ENCODE data around the gene TCF20. TPM values are rescaled to one million over a fixed set of nuclear protein-coding genes. Genes with fewer than 3 reads are reported as not detected.

Gene TCF20
- total RNA-seq, 1 donor from 2014 or later, result 20.3 TPM

DNA sequence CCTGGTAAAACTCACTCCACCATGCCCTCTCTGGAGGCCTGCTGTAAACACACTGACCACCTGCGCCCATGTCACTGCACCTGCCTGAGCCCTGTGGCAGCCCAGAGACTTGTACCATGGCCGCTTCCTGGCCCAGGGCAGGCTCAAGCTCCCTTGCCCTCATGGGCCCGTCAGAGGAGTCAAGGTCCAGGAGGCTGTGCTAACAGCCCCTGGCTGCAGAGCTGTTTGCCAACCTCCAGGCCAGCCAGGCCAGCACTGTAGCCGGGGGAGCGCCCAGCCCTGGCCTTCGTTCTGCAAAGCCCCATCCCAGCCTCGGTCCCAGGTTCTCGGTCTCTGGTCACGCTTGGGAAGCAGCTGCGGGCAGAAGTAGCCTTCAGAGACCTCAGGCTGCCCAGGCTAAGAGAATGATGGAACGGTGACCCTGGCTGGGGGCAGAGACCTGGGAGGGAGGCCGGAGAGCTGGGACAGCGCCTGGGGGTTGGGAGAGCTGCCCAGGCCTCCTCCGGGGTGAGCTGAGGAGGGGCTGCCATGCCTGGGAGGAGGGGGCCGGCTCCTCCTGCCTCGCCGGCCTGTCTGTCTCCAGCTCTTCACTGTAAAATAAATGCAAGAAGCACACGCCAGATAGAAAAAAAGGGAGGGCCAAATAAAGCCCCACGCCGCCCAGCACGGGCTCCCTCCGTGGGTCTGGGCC, 11.9 kb upstream of the TCF20 start:
- DNase-seq, result no peak

- DNase-seq, result no peak
Measured at GRCh38 chr22:42281706-42282251, 11.3 kb upstream of the TCF20 start.

DNA sequence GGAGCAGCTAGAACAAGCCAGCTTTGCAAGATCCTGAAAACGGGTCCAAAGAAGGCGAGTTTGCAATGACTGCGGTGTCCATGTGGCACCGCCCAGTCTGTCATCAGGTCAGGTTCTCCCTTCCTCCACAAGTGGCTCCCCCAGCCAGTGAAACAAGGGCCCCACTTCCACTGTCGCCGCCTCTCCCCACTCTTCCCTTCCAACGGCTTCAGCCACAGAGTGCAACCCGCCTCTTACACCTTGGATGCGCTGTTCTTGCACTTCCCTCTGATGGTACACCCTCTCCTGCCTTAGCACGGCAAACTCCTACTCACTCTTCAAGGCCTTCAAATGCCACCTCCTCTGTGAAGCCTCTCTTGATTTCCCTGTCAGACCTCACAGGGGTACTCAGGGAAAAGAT, 10.8 kb upstream of the TCF20 start:
- no peak for DNase-seq

GRCh38 chr22:42280836-42281235, 10.4 kb upstream of the TCF20 start:
- no peak for DNase-seq

GRCh38 chr22:42280140-42280539, 9.7 kb upstream of the TCF20 start:
- no peak for DNase-seq

DNA sequence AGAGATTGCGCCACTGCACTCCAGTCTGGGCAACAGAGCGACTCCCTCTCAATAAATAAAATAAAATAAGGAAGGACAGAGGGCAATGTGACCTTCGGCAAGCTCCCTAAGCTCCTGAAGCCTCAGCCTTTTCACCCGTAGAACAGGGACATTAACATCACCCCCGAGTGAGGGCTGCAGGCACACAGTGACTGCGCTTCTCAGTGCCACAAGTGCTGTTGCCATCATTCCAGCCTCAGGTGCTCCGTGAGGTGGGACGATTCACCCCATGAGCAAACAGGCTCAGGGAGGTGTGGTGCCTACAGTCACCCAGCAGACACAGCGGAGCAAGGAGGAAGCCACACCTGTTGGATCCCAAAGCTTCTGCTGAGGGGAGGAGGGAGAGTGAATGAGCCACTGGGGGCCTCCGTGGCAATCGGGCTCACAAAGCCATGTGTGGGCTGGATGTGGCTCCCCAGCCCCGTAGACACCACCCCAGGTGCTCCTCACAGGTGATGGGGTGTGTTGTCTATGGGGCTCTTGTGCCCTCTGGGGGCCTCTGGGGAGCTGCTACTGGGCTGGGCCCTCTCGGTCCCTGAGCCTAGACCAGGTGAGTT, 9.1 kb upstream of the TCF20 start:
- no peak for DNase-seq

DNA sequence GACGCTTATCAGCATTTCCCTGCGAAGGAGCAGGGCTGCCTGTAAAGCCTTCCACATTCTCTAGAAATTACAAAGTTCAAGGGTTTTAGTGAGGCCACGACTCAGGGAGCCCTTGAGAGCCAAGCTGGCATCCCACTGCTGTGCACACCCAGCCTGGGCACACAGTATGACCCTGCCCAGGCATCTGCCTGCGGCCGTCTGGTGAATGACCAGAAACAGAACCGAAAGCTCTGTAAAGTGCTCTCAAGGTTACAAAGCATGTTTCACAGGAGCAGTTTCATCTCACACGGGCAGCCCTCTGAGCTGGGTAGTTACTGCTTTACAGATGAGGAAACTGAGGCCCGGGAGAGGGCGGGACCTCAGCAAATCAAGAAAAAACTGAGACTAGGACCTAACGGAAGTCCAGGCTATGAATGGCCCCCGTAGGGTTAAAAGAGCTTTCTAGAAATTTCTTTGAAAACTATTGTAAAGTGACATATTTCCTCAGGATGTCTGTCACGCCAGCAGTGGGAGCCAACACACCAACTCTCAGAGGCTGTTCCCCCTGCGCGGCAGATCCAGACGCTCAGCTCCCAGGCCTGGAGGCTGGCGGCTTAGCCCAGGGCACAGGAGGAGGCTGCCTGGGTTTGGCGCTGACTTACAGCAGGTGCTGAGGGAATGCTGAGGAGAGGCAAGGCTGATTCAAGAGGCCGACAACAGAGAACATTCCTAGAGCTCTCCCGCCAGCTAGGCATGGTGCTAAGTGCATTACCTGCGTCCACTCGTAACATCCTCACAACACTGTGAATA, 7.7 kb upstream of the TCF20 start:
- DNase-seq, result peak; percentile 68

GRCh38 chr22:42277232-42277753, 6.8 kb upstream of the TCF20 start:
- DNase-seq, result no peak

DNA sequence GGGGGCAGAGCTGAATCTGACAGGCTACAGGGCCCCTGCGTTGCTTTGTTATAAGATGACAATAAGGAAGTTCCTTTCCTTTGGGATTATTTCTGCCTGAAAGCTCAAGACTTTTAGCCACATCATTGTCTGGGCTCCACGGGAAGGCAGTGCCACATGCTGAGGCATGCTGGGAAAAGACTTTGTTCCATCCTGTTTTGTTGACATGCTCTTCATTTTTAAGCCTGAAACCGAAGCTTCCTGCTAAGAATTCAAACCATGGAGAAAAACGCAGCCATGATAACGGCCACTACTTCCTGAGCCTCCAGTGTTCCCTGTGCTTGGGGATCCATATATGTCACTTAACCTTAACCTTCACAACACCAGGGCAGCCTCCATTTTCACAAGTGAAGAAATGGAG, 5.5 kb upstream of the TCF20 start:
- DNase-seq, result no peak

- DNase-seq, result no peak
Measured at GRCh38 chr22:42275176-42275575, 4.7 kb upstream of the TCF20 start.

DNA sequence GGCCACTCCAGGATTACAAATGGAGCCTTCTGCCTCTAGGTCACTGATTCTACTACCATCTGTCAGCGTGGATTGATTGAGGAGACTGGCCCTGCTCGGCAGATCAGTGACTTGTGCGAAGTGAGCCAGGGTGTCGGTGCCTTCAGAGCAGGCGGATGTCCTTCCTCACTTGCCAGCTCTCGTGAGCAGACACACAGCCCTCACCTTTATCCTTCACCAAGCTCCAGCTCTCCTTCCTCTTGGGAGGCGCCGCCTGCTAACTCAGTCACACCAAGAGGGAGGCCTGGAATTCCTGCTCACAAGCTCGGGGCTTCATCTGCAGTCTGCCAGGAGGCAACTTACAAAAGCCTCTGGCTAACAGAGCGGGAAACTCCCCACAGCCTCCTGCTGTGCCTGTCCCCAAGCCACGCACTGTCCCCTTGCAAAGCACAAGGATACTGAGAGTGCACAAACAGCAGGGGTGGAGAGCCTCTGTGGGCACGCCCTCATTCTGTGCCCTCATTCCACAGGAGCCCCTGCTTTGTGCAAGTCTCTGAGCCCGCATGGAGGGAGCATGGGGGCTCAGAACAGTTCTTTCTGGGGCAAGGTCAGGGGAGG, 3.5 kb upstream of the TCF20 start:
- no peak for DNase-seq

DNA sequence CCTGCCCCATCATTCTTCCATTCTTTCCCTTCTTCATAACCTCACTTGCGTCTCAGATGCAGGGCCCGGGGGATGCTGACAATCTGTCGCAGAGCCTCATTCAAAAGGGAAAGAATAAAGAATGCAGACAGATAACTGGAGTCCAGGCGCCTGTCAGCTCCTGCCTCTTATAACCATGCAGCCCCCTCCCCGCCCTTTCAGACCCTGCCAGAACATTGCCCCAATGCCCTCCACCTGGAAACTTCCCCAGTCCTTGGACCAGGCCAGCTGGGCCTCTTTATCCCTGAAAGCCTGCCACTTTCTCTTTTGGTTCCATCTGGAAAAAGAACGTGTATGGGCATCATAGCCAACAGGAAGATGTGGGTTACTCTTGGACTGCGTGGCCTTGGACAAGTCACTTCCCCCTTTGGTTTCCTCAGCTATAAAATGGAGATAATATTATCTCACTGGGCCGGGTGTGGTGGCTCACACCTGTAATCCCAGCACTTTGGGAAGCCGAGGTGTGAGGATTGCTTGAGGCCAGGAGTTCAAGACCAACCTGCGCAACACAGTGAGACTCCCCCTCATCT, 2.1 kb upstream of the TCF20 start:
- DNase-seq, result no peak

DNA sequence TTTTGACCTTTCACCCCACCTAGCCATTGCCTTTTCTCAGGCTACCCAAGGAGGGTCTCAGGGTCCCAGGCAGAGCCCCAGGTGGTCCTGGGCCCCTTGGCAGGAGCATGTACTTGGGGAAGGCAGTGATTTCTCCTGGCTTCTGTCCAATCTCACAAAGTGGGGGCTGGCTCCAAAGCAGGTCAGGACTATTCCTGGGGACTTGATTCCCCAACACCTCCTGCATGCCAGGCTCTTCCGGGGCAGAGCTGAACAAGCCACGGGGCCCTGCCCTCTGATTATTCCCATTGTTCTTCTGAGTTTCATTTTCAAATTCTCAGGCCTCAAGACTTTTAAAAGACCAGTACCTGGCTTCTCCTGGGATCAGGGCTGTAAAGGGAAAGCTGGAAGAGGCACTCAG, 1.5 kb upstream of the TCF20 start:
- DNase-seq, result no peak

DNA sequence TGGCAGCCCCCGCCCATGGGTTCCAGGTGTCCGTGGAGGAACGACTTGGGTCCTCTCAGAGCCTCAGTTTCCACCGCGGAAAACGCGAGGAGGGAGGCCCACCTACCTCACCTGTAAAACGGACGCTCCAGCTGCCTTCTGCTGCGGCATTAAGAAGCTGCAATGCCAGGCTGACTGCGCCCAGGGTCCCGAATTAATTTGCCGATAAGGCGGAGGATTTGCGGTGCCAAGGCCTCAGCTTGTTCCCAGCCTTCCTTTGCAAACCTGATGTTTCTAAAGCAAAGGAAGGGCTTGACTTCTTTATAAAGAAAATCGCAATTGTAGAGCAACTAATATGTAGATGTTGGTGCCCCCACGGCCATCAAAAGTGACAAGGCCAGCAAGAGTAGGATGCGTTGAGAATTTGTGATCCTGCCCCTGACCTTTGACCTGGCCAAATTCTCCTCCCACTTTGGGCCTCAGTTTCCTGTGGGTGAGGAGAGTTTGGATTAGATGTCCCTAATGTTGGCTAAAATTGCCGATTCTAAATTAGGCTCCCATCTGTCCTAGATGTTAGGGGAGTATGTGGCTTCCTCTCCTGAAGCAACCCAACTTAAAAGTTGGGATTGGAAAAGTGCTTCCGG, 849 bp upstream of the TCF20 start:
- DNase-seq, result no peak

DNA sequence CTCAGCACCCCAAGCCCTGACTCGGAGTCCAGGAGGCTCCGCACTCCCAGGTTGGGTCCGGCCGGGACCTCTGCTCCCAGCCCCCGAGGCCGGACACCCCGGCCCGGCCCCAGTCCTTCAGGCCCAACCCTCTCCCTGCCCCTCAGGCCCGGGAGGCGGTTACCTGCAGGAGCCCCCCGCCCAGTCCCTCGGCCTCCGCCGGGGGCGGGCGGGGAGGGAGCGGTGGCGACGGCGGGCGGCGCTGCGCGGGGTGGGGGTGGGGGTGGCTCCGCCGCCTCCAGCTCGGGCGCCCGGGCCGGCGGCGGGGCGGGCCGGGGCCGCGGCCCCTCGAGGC, 310 bp downstream of the TCF20 start:
- DNase-seq, result peak; percentile 40

DNA sequence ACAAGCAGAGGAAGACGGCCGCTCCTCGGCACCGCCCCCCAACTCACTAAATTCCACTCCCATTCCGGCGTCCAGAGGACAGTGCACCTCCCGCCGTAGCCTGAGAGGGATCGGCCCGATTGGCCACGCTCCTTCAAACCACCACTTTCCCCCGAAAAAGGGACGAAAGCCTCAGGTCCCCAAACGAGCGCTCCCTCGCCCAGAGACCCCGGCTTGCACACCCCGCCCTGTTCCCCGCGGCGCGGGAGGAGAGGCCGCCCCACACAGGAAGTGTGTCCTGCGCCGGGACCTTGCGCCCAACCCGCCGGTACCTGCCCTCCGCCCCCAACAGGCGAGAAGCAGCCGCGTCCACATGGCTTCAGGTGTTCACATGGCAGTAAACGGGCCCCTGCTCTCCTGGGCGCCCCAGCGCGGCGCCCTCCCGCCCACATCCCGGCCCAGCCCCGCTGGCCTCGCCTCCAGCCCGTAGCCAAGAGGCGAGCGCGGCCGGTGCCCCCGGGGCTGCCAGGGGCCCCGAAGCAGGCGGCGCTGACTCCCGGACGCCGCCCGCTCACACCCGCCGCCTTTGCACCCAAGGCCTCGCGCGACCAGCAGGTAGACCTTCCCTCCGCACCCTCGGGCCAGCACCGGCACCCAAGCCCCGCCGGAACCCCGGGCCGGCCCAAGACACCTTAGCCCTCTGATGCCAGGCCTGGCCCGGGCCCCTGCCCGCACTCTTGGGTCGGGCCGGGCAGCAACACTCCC, 849 bp downstream of the TCF20 start:
- no peak for DNase-seq

GRCh38 chr22:42268852-42269410, 1.5 kb downstream of the TCF20 start:
- no peak for DNase-seq

- no peak for DNase-seq
Measured at GRCh38 chr22:42265321-42265720, 5.1 kb downstream of the TCF20 start.

GRCh38 chr22:42263944-42264343, 6.5 kb downstream of the TCF20 start:
- no peak for DNase-seq

- no peak for DNase-seq
Measured at GRCh38 chr22:42262964-42263363, 7.5 kb downstream of the TCF20 start.

DNA sequence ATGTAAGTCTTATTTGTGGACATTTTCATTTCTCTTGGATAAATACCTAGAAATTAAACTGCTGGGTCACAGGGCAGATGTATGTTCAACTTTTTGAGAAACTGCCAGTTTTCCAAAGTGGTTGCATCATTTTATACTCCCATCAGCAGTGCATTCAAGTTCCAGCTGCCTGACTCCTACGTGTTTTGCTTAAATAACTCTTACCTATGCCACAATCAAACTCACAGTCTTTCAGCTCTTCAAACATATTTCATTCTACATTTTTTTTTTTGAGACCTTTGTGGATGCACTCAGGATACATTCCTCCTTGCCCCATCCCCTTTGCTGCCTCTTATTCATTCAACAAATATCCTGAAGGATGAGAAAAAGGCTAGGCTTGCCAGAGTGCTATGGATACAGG, 9.2 kb downstream of the TCF20 start:
- no peak for DNase-seq

Data from tongue (tissue), 2 donors.